HepG2 (cell line): ENCODE results near the gene ZFAND3. TPM values are rescaled to one million over a fixed set of nuclear protein-coding genes. Genes with fewer than 3 reads are reported as not detected.
A peak's percentile ranks its signal among the peaks of the same experiment; 100 is the strongest.

Experiments used
- E2F5 ChIP-seq: sonication (generic); formaldehyde crosslinking; conservative IDR thresholded peaks from 2 replicates; pipeline ENCODE4 v1.4.0; 2020; ENCODE audit warnings: missing genetic modification reagents
- EHMT2 ChIP-seq: fragments of 200-600 bp; sonication (generic); IDR thresholded peaks from 2 replicates; pipeline ENCODE4 v1.7.0; 2017; ENCODE audit warnings: antibody characterized with exemption, low read depth, low read length, borderline replicate concordance
- HDAC1 ChIP-seq: sonication (generic); formaldehyde crosslinking; IDR thresholded peaks from 2 replicates; pipeline ENCODE4 v1.5.1; 2020; ENCODE audit warnings: mild to moderate bottlenecking, missing genetic modification reagents
- HNF1A ChIP-seq, 2 experiments: sonication (generic) in 1 of 2; formaldehyde crosslinking in 1 of 2; IDR thresholded peaks; 2 replicates each; pipeline versions ENCODE4 v1.4.0 to v1.6.1; 2016 to 2020; ENCODE audit warnings: borderline replicate concordance in 1 of 2, low read depth in 1 of 2, mild to moderate bottlenecking in 1 of 2, missing genetic modification reagents in 1 of 2
- MBD4 ChIP-seq: IDR thresholded peaks from 2 replicates; pipeline ENCODE4 v1.6.1; 2012; ENCODE audit warnings: low read length, inconsistent platforms, borderline replicate concordance
- NCOA1 ChIP-seq: sonication (generic); formaldehyde crosslinking; IDR thresholded peaks from 2 replicates; pipeline ENCODE4 v1.9.0; 2021; ENCODE audit warnings: missing genetic modification reagents
- NFIB ChIP-seq: sonication (generic); formaldehyde crosslinking; IDR thresholded peaks from 2 replicates; pipeline ENCODE4 v1.9.0; 2021; ENCODE audit warnings: missing genetic modification reagents, mild to moderate bottlenecking, borderline replicate concordance
- SNAPC2 ChIP-seq: sonication (generic); formaldehyde crosslinking; IDR thresholded peaks from 2 replicates; pipeline ENCODE4 v1.8.1; 2022; ENCODE audit warnings: mild to moderate bottlenecking, missing genetic modification reagents
- TOE1 ChIP-seq: sonication (generic); formaldehyde crosslinking; IDR thresholded peaks from 2 replicates; pipeline ENCODE4 v1.4.0; 2020; ENCODE audit warnings: mild to moderate bottlenecking, missing genetic modification reagents
- ZBTB37 ChIP-seq: sonication (generic); formaldehyde crosslinking; IDR thresholded peaks from 2 replicates; pipeline ENCODE4 v1.4.0; 2020; ENCODE audit warnings: mild to moderate bottlenecking, missing genetic modification reagents
- ZBTB7A ChIP-seq: sonication (generic); formaldehyde crosslinking; IDR thresholded peaks from 2 replicates; pipeline ENCODE4 v1.8.0; 2022; ENCODE audit warnings: mild to moderate bottlenecking, missing genetic modification reagents
- ZNF10 ChIP-seq: sonication (generic); formaldehyde crosslinking; IDR thresholded peaks from 2 replicates; pipeline ENCODE4 v1.4.0; 2020; ENCODE audit warnings: mild to moderate bottlenecking, low read depth, missing genetic modification reagents, borderline replicate concordance
- ZNF276 ChIP-seq: sonication (generic); formaldehyde crosslinking; IDR thresholded peaks from 2 replicates; pipeline ENCODE4 v1.4.0; 2020; ENCODE audit warnings: mild to moderate bottlenecking, low read depth, missing genetic modification reagents
- ZNF44 ChIP-seq: sonication (generic); formaldehyde crosslinking; IDR thresholded peaks from 2 replicates; pipeline ENCODE4 v1.5.1; 2020; ENCODE audit warnings: mild to moderate bottlenecking, missing genetic modification reagents
- ZNF546 ChIP-seq: sonication (generic); formaldehyde crosslinking; conservative IDR thresholded peaks from 2 replicates; pipeline ENCODE4 v1.8.1; 2023; ENCODE audit warnings: mild to moderate bottlenecking, missing genetic modification reagents
- ZNF552 ChIP-seq: sonication (generic); formaldehyde crosslinking; IDR thresholded peaks from 2 replicates; pipeline ENCODE4 v1.9.0; 2022; ENCODE audit warnings: missing genetic modification reagents, mild to moderate bottlenecking, borderline replicate concordance
- ZNF570 ChIP-seq: sonication (generic); formaldehyde crosslinking; IDR thresholded peaks from 2 replicates; pipeline ENCODE4 v1.4.0; 2020; ENCODE audit warnings: mild to moderate bottlenecking, missing genetic modification reagents, borderline replicate concordance
- ZNF784 ChIP-seq: sonication (generic); formaldehyde crosslinking; IDR thresholded peaks from 2 replicates; pipeline ENCODE4 v1.5.1; 2020; ENCODE audit warnings: missing genetic modification reagents, mild to moderate bottlenecking, borderline replicate concordance
- ZNF788 ChIP-seq: sonication (generic); formaldehyde crosslinking; IDR thresholded peaks from 2 replicates; pipeline ENCODE4 v1.5.0; 2020; ENCODE audit warnings: mild to moderate bottlenecking, missing genetic modification reagents, borderline replicate concordance
- ZSCAN22 ChIP-seq: sonication (generic); formaldehyde crosslinking; IDR thresholded peaks from 2 replicates; pipeline ENCODE4 v1.4.0; 2020; ENCODE audit warnings: mild to moderate bottlenecking, missing genetic modification reagents
- polyA plus RNA-seq, 8 experiments: library from polyadenylated mRNA; depleted of rRNA in 3 of 8; stranded (reverse) in 7 of 8; unstranded in 1 of 8; fragments of >200 nt; fragmentation: Illumina TruSeq in 4 of 8; extraction: Trizol in 4 of 8; gene quantifications; 2 replicates each; pipeline versions ENCODE4 v1.2.1 to v1.2.3, GENCODE V29; 2011 to 2016; ENCODE audit warnings: low read depth in 4 of 8, missing spikeins in 1 of 8, mixed read lengths in 1 of 8; ENCODE audit not compliant: insufficient read depth in 1 of 8
- total RNA-seq, 5 experiments: library from RNA; depleted of rRNA; stranded (reverse); fragments of >200 nt; fragmentation: Illumina TruSeq; extraction: Trizol; gene quantifications; 2 replicates each; pipeline ENCODE4 v1.2.3, GENCODE V29; 2016; ENCODE audit warnings: low read depth in 1 of 5

ZFAND3 gene
- total and polyA plus RNA-seq, 2 of the 13 experiments (the other 11 are each of a cell fraction or from before 2014, with no cell fraction given) = 16.4 to 17.1 TPM

GRCh38 chr6:37799263-37799644 lies 20.3 kb upstream of the ZFAND3 start (continued):
- TF ChIP-seq ZNF784 (CRISPR knock-in tag) (peak; percentile 69; the same call in 1 of the 2 replicates), ZNF552 (CRISPR knock-in tag) (no peak), NCOA1 (CRISPR knock-in tag) (no peak), ZBTB7A (CRISPR knock-in tag) (no peak), SNAPC2 (CRISPR knock-in tag) (no peak), HNF1A (IDR thresholded peaks at IDR 0.05; ENCODE audit: low read depth) (no peak), HNF1A (CRISPR knock-in tag; IDR thresholded peaks at IDR 0.05; ENCODE audit: borderline replicate concordance) (no peak; the same call in 1 of the 2 replicates), MBD4 (no peak), EHMT2 (peak; percentile 84), ZNF44 (CRISPR knock-in tag) (no peak), HDAC1 (CRISPR knock-in tag) (peak; percentile 87), E2F5 (CRISPR knock-in tag) (no peak), ZSCAN22 (peak; percentile 64; the same call in 1 of the 2 replicates), ZNF570 (CRISPR knock-in tag) (no peak), TOE1 (CRISPR knock-in tag) (no peak), NFIB (no peak), ZNF546 (CRISPR knock-in tag) (peak; percentile 65; the same call in 1 of the 2 replicates), ZNF788 (CRISPR knock-in tag) (no peak; the same call in 1 of the 2 replicates), ZNF276 (CRISPR knock-in tag) (0 out of 2 replicates have a peak, but pooled peaks have one; percentile 45), ZBTB37 (CRISPR knock-in tag) (0 out of 2 replicates have a peak, but pooled peaks have one; percentile 25), ZNF10 (CRISPR knock-in tag) (no peak)
